ENCODE measurements around the gene EVC2. TPM values are rescaled to one million over a fixed set of nuclear protein-coding genes. Genes with fewer than 3 reads are reported as not detected.

Gene EVC2
- total RNA-seq, 1 experiment from 2014 or later: 7.8 TPM

- no peak overlapping the region for H2AFZ ChIP-seq (ENCODE audit: low read length)
- Mint-ChIP-seq H3K4me3 (no peak overlapping the region), H3K27ac (peak overlapping the region in 1 of 3 experiments; percentile 57; a peak in 1 of 7 replicates), H3K36me3 (ENCODE audit: insufficient read depth in 1 of 3, low read depth in 3 of 3) (peaks cover 34 to 55% (median 47%) of the 10 kb centered on the region in 3 experiments), H3K9me3 (no peaks in the 10 kb centered on the region), H3K27me3 (ENCODE audit: low read depth) (no peaks in the 10 kb centered on the region; the same call in none of the 2 replicates), H3K4me1 (peaks cover 25 to 29% of the 10 kb centered on the region in 2 experiments)
- no peak overlapping the region for H4K91ac ChIP-seq (ENCODE audit: insufficient read length, low read depth, low read length)
- no peak overlapping the region for H3K9ac ChIP-seq (ENCODE audit: extremely low read depth, insufficient read length, low read length)
- H2BK5ac ChIP-seq (ENCODE audit: insufficient read length, low read length): no peak overlapping the region
- peaks cover 10% of the 10 kb centered on the region; the same call in 1 of the 2 replicates for H3K4me1 ChIP-seq (ENCODE audit: insufficient read depth, low read length)
- no peak overlapping the region for H2BK20ac ChIP-seq (ENCODE audit: low read depth, low read length, poor library complexity, severe bottlenecking)
- no peak overlapping the region for H2BK15ac ChIP-seq (ENCODE audit: low read depth, low read length)
- no peak overlapping the region for H2AK5ac ChIP-seq (ENCODE audit: insufficient read length, low read length)
- H2BK120ac ChIP-seq (ENCODE audit: low read depth, low read length, poor library complexity, severe bottlenecking): no peak overlapping the region
- no peaks in the 10 kb centered on the region for H3K23me2 ChIP-seq (ENCODE audit: insufficient read length, low read depth, low read length, poor library complexity, severe bottlenecking)
- H3K56ac ChIP-seq (ENCODE audit: insufficient read length, low read depth, low read length): no peak overlapping the region
- no peaks in the 10 kb centered on the region for H4K20me1 ChIP-seq (ENCODE audit: control insufficient read depth, insufficient read depth, insufficient read length)
- H3K18ac ChIP-seq (ENCODE audit: insufficient read length, low read depth, low read length): no peak overlapping the region
- H3K4ac ChIP-seq (ENCODE audit: low read depth, low read length): no peak overlapping the region
- no CpG with 5 or more reads among the region's 19 CpGs for WGBS (ENCODE audit: extremely low coverage, insufficient read length, low lambda C conversion rate)
- no peaks in the 10 kb centered on the region for H3K79me2 ChIP-seq (ENCODE audit: insufficient read depth, low read length)
- no peak overlapping the region for H4K5ac ChIP-seq (ENCODE audit: insufficient read length, low read depth, low read length)
- H3T11ph ChIP-seq (ENCODE audit: low read length): no peak overlapping the region
- no peaks in the 10 kb centered on the region for H3K9me3 ChIP-seq (ENCODE audit: control insufficient read depth, low read depth, low read length)
- no peaks in the 10 kb centered on the region for H3K27me3 ChIP-seq (ENCODE audit: insufficient read depth, low read length)
- TF ChIP-seq CTCF (conservative IDR thresholded peaks at IDR 0.05): no peak
- no peak overlapping the region; the same call in 1 of the 2 replicates for H3K14ac ChIP-seq (ENCODE audit: insufficient read depth, low read length)
- H3K79me1 ChIP-seq (ENCODE audit: insufficient read depth, low read depth, low read length, poor library complexity, severe bottlenecking): no peaks in the 10 kb centered on the region
- H3K4me2 ChIP-seq (ENCODE audit: insufficient read depth, insufficient read length, low read length): no peak overlapping the region
- H3K23ac ChIP-seq (ENCODE audit: insufficient read length, low read depth, low read length): no peak overlapping the region
- no peak for DNase-seq
- no peak overlapping the region for H3K27ac ChIP-seq (ENCODE audit: insufficient read length, low read depth, low read length)
- no peak overlapping the region for H4K8ac ChIP-seq (replicated peaks; ENCODE audit: insufficient read length, low read depth, low read length)
- H2BK12ac ChIP-seq (ENCODE audit: insufficient read length, low read depth, low read length): no peak overlapping the region
These were observed 45.6 kb upstream of the EVC2 start for GRCh38 chr4:5753766-5754528.
